ENCODE data around the gene TMED10.
"Not testable (repeated sequence)": the region's sequence is repeated elsewhere in the genome, so short reads cannot be mapped to it uniquely, and the experiment has no call there.

Gene TMED10

GRCh38 chr14:75196468-75196867 lies 20.1 kb upstream of the TMED10 start:
- FAIRE-seq (peak; percentile 75), DNase-seq (ENCODE audit: extremely low spot score, insufficient read length, low read depth) (no peak)

DNA sequence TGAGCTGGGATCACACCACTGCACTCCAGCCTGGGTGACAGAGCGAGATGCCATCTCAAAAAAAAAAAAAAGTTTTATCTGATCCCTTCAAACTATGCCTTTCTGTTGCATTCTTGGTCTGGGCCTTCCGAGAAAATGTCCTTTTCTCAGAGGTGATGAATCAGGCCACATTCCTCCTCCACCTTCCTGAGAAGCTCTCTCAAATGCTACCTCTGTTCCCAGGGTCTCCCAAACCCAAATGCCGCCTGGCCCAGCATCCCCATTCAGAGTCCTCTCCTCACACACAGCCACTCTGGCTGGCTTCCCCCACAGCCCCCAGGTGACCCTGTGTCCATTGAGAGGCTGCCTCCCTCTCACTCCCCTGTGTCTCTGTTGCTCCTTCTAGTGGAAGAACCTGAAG lies 19.7 kb upstream of the TMED10 start:
- DNase-seq (ENCODE audit: extremely low spot score, insufficient read length, low read depth) (no peak), FAIRE-seq (no peak)

DNA sequence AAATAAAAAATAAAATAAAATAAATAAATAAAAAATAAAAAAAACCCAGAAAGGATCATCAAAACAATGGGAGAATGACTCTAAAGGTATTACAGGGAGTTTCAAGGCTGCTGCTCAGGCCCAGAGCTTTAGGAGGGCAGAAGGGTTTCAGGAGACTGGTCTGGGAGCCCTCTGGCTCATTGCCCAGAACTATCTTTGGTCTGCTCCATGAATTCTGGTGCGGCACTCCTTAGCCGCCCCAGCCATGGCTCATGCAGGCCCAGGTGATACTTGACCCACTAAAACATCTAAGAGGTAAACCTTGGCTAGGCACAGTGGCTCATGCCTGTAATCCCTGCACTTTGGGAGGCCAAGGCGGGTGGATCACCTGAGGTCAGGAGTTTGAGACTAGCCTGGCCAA lies 14.7 kb upstream of the TMED10 start:
- FAIRE-seq: no peak
- no peak for DNase-seq (ENCODE audit: extremely low spot score, insufficient read length, low read depth)

DNA sequence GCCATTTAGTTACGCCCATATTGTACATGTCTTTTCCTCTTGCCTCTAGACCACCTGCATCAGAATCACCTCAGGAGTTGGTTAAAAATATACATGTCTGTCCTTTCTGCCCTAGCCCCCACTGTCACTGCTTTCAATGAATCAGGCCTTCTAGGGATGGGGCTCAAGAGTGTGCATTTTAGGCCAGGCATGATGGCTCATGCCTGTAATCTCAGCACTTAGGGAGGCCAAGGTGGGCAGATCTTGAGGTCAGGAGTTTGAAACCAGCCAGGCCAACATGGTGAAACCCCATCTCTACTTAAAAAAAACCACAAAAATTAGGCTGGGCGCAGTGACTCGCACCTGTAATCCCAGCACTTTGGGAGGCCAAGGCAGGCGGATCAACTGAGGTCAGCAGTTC lies 13.6 kb upstream of the TMED10 start:
- FAIRE-seq (no peak), DNase-seq (ENCODE audit: extremely low spot score, insufficient read length, low read depth) (no peak)

GRCh38 chr14:75188520-75189268 lies 12.3 kb upstream of the TMED10 start:
- FAIRE-seq (peak; percentile 70), DNase-seq (ENCODE audit: extremely low spot score, insufficient read length, low read depth) (no peak)

- DNase-seq (ENCODE audit: extremely low spot score, insufficient read length, low read depth): no peak
- no peak for FAIRE-seq
Measured at GRCh38 chr14:75188086-75188485, 11.7 kb upstream of the TMED10 start.

DNA sequence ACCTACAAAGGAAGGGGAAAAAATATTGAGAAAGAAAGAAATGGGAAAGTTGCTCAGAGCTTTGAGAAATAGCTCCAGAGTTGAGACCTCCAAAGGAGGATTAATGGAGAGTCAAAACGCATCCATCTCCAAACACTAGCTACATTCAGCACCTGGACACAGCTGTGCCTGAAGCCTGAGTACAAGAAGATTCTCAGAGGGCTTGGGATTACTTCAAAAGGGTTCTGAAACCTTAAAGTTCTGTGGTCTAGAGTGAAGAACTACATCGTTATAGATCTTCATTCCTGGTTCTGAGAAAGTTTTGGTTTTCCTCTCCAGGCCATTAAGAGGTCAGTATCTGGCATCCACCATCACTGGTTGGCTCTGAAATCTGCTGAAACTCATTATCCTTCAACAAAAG lies 10.5 kb upstream of the TMED10 start:
- DNase-seq (ENCODE audit: extremely low spot score, insufficient read length, low read depth) (no peak), FAIRE-seq (no peak)

- FAIRE-seq: no peak
Measured at GRCh38 chr14:75185251-75186040, 9.0 kb upstream of the TMED10 start.

DNA sequence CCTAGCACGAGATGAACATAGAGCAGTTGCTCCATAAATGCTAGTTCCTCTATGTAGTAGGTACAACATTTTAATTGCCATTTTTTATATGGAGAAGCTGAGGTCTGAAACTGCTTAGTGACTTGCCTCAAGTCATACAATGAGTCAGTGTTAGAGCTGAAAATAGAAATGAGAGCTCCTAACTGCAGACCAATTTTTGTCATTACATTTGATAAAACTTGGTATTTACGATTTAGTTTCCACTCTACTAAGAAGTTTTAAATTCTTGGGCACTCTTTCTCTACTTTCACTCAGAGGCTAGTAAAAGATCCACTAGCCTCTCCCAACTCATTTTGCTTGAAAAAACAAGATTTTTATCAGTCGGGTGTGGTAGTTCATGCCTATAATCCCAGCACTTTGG lies 8.1 kb upstream of the TMED10 start:
- no peak for DNase-seq (ENCODE audit: extremely low spot score, insufficient read length, low read depth)
- FAIRE-seq: no peak

More at GRCh38 chr14:75185251-75186040, 9.0 kb upstream of the TMED10 start:
- no peak for DNase-seq (ENCODE audit: extremely low spot score, insufficient read length, low read depth)

- no peak for DNase-seq (ENCODE audit: extremely low spot score, insufficient read length, low read depth)
- FAIRE-seq: no peak
Measured at GRCh38 chr14:75184039-75184438, 7.6 kb upstream of the TMED10 start.

DNA sequence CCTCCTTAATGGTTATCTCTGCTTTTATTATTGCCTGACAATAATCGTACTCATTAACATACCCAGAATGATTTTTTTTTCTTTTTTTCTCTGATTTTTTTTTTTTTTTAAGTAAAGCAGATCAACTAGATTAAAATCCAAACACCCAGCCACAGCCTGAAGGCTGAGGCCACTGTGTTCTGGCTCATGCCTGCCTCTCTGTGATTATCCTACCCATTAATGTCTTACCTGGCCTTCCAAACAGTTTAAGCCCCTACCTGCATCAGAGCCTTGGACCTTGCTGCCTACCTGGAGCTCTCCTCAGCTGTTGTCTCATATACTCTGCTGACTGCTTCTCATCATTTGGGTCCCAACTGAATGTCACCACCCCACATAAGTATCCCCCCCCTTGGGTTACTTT lies 6.8 kb upstream of the TMED10 start:
- no peak for FAIRE-seq
- DNase-seq (ENCODE audit: extremely low spot score, insufficient read length, low read depth): no peak

DNA sequence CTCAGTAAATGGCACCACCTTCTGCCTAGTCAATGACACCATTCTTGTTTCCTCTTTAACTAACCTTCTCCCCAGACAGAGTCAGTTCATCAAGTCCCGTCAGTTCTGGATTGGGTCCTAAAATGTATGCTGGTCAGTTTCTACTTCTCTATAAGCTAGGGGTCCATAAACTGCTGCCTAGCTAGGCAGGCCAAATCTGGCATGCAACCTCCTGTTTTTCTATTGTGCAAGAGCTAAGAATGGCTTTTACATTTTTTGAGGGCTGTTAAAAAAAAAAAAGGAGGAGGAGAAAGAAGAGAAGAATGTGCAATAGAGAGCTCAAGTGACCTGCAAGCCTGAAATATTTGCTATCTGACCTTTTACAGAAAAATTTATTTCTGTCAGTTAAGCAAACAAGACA lies 6.4 kb upstream of the TMED10 start:
- FAIRE-seq (no peak), DNase-seq (ENCODE audit: extremely low spot score, insufficient read length, low read depth) (no peak)

DNA sequence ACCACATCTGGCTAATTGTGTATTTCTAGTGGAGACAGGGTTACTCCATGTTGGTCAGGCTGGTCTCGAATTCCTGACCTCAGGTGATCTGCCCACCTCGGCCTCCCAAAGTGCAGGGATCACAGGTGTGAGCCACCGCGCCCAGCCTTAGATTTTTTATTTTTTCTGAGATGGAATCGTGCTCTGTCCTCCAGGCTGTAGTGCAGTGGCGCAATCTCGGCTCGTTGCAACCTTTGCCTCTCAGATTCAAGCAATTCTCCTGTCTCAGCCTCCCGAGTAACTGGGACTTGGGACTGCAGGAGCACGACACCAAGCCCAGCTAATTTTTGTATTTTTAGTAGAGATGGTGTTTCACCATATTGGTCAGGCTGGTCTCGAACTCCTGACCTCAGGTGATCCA lies 5.8 kb upstream of the TMED10 start:
- DNase-seq (ENCODE audit: extremely low spot score, insufficient read length, low read depth); FAIRE-seq: not testable (repeated sequence)

- no peak for FAIRE-seq
- DNase-seq (ENCODE audit: extremely low spot score, insufficient read length, low read depth): no peak
Measured at GRCh38 chr14:75181293-75182062, 5.1 kb upstream of the TMED10 start.

GRCh38 chr14:75175677-75176141 lies 703 bp downstream of the TMED10 start:
- no peak for DNase-seq (ENCODE audit: extremely low spot score, insufficient read length, low read depth)
- no peak for FAIRE-seq

- DNase-seq (ENCODE audit: extremely low spot score, insufficient read length, low read depth) (no peak), FAIRE-seq (no peak)
Measured at GRCh38 chr14:75174066-75174465, 2.3 kb downstream of the TMED10 start.

DNA sequence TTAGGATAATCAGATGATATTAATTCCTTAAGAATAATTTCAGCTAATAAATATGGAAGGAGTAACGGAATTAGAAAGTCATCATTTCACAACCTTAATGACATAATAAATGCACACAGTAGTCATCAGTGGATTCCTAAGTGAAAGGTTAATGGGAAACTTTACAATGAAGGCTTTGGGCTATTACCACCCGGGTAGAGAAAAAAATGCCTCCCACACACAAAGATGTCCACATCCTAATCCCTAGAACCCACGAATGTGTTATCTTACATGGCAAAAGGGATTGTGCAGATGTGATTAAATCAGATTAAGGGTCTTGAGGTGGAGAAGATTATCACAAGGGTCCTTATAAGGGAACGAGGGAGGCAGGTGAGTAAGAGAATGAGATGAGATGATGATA lies 5.6 kb downstream of the TMED10 start:
- DNase-seq (ENCODE audit: extremely low spot score, insufficient read length, low read depth) (no peak), FAIRE-seq (no peak)

DNA sequence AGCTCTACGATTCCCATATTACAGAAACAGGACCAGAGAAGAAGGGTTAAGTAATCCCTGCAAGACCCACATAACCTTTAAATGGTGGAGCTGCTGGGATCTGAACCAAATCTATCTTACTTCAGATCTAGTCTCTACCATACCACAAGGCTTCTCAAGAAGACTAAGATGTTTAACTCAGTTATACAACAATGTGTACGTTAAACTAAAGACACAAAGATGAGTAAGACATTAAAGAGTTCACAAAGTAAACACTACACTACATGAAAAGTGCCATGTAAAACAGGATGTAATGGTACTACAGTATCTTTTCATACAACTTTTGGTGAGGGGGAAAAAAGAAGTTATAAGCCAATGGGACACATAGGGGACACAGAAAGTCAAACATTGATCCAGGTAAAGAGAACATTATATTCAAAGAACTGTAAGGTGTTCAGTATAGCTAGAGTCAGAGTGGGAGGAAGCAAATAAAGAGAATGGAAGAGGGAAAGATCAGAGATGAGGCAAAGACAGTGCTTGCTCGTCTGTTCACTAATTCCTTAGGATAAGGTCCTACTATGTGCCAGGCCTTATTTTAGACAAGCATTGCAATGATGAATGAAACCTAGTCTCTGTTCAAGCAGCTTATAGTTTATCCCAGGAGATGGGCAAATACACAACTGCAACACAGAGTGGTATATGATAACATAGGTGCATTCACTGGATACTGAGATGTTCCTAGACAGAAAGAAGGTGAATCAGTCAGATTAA lies 7.7 kb downstream of the TMED10 start:
- no peak for DNase-seq (ENCODE audit: extremely low spot score, insufficient read length, low read depth)
- no peak for FAIRE-seq

DNA sequence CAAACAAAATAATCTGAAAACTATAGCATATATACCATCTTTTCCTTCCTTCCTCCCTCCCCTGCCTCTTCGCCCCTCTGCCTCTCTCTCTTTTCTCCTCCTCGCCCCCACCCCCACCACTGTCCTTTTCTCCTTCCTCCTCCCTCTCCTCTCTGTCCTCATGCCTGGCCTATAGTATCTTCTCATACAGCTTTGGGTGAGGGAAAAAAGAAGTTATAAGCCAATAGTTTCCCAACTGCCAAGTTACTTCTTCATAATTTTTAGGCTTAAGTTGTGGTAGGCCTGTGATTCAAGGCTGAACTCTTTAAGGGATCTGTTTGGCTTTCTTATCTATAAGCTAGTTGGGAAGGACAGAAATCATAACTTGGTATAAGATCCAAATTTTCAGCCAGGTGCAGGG lies 9.1 kb downstream of the TMED10 start:
- DNase-seq (ENCODE audit: extremely low spot score, insufficient read length, low read depth) (no peak), FAIRE-seq (no peak)

All from GM18507 (cell line).